Tibial nerve (tissue), 4 donors: Measurements from ENCODE around the gene TMEM185A. TPM values are rescaled to one million over a fixed set of nuclear protein-coding genes. Genes with fewer than 3 reads are reported as not detected.
A peak's percentile ranks its signal among the peaks of the same experiment; 100 is the strongest.
"Not testable (repeated sequence)": the region's sequence is repeated elsewhere in the genome, so short reads cannot be mapped to it uniquely, and the experiment has no call there.

Experiments
- DNase-seq, 2 donors: peaks; one replicate each; pipeline ENCODE4 v3.0.0-alpha.2; 2019; ENCODE audit warnings: low spot score in 2 of 2
- H3K27ac ChIP-seq, 4 donors: fragments of 200-600 bp; sonication (generic) in 3 of 4; one replicate each; pipeline ENCODE4 v1.5.1; 2017 to 2019; ENCODE audit warnings: mild to moderate bottlenecking in 1 of 4
- H3K27me3 ChIP-seq, 2 donors: fragments of 200-600 bp; sonication (generic) in 1 of 2; one replicate each; pipeline versions ENCODE4 v1.5.1 to v1.6.0; 2017 to 2019
- H3K36me3 ChIP-seq, 3 donors: fragments of 200-600 bp; sonication (generic); one replicate each; pipeline ENCODE4 v1.5.1; 2018 to 2019
- H3K4me1 ChIP-seq, 4 donors: fragments of 200-600 bp; sonication (generic) in 3 of 4; one replicate each; pipeline ENCODE4 v1.5.1; 2017 to 2019
- H3K4me3 ChIP-seq, 4 donors: fragments of 200-600 bp; sonication (generic) in 3 of 4; one replicate each; pipeline ENCODE4 v1.5.1; 2017 to 2019; ENCODE audit warnings: mild to moderate bottlenecking in 1 of 4, moderate library complexity in 1 of 4
- H3K9me3 ChIP-seq, 4 donors: fragments of 200-600 bp; sonication (generic) in 3 of 4; one replicate each; pipeline ENCODE4 v1.5.1; 2017 to 2019
- CTCF ChIP-seq, 5 experiments: fragments of 200-600 bp in 3 of 5; fragments of 450-650 bp in 2 of 5; sonication (generic) in 3 of 5; IDR thresholded peaks; one replicate each; pipeline ENCODE4 v1.5.1; 2016 to 2019; ENCODE audit warnings: antibody characterized with exemption in 5 of 5, mild to moderate bottlenecking in 3 of 5, moderate library complexity in 2 of 5
- EP300 ChIP-seq, 2 donors: sonication (generic); formaldehyde crosslinking; IDR thresholded peaks; one replicate each; pipeline ENCODE4 v1.6.1; 2017; ENCODE audit warnings: antibody characterized with exemption in 2 of 2, mild to moderate bottlenecking in 1 of 2
- POLR2A ChIP-seq, 2 donors: fragments of 450-650 bp; IDR thresholded peaks; one replicate each; pipeline ENCODE4 v1.6.1; 2017; ENCODE audit warnings: antibody characterized with exemption in 2 of 2, mild to moderate bottlenecking in 2 of 2, moderate library complexity in 2 of 2
- WGBS, 2 donors: methylation state at CpG; one replicate each; pipeline ENCODE4 v1.1.5; 2018; 5-methylcytosine and 5-hydroxymethylcytosine counted together
- total RNA-seq, 4 donors: library from RNA; depleted of rRNA; stranded (reverse); fragments of >200 nt; gene quantifications; one replicate each; pipeline ENCODE4 v1.1.0, GENCODE V29; 2016

Gene TMEM185A
- 10 to 100 TPM; 14.7 to 29.1 (median 21.5) TPM for total RNA-seq

GRCh38 chrX:149631234-149632165, at the start of gene TMEM185A:
Gene TMEM185A, minus strand, starts transcription at chrX:149631792. Its CDS starts 212 bp downstream, at chrX:149631580.
- TF ChIP-seq CTCF (IDR thresholded peaks at IDR 0.05) (no peak), EP300 (IDR thresholded peaks at IDR 0.05) (no peak), POLR2A (IDR thresholded peaks at IDR 0.05) (no peak)
- peak; percentile 23 to 37 for DNase-seq
- peak within 1 kb of the TSS in 3 of 4 donors; percentile 65 to 82 (median 70) for H3K27ac ChIP-seq
- peak within 1 kb of the TSS; percentile 53 to 86 (median 61) for H3K4me3 ChIP-seq
- H3K4me1 ChIP-seq = peaks cover 0 to 19% (median 0%) of the 10 kb centered on the region in 4 donors
- 3 to 43% methylated on average over 6 to 85 of the region's 102 CpGs for WGBS, 2 donors
- no peaks in the 10 kb centered on the region for H3K27me3 ChIP-seq
- no peaks in the 10 kb centered on the region for H3K36me3 ChIP-seq
- no peaks in the 10 kb centered on the region for H3K9me3 ChIP-seq

- Histone ChIP-seq H3K9me3 (no peaks in the 10 kb centered on the region), H3K27me3 (no peaks in the 10 kb centered on the region), H3K4me1 (no peaks in the 10 kb centered on the region), H3K4me3 (no peak overlapping the region), H3K27ac (no peak overlapping the region), H3K36me3 (no peaks in the 10 kb centered on the region)
- no peak for DNase-seq
- TF ChIP-seq POLR2A (IDR thresholded peaks at IDR 0.05) = no peak
- no peak for TF ChIP-seq CTCF (IDR thresholded peaks at IDR 0.05)
- no peak for TF ChIP-seq EP300 (IDR thresholded peaks at IDR 0.05)
- WGBS, 2 donors = 78 to 84% methylated on average over 2 of the region's 2 CpGs
Observed at GRCh38 chrX:149681182-149681581, 49.6 kb upstream of the TMEM185A start.

- not testable (repeated sequence) for H3K4me1 ChIP-seq, DNase-seq, H3K9me3 ChIP-seq, H3K27ac ChIP-seq, H3K27me3 ChIP-seq, H3K4me3 ChIP-seq, H3K36me3 ChIP-seq
- 76% methylated on average over 2 of the region's 4 CpGs; no CpG with 5 or more reads in 1 of the 2 donors for WGBS, 2 donors
Observed at GRCh38 chrX:149679164-149679678, 47.6 kb upstream of the TMEM185A start.

- not testable (repeated sequence) for DNase-seq, H3K9me3 ChIP-seq
- WGBS, 2 donors = 80 to 84% methylated on average over 4 of the region's 8 CpGs
Observed at GRCh38 chrX:149675554-149675953, 44.0 kb upstream of the TMEM185A start.

DNA sequence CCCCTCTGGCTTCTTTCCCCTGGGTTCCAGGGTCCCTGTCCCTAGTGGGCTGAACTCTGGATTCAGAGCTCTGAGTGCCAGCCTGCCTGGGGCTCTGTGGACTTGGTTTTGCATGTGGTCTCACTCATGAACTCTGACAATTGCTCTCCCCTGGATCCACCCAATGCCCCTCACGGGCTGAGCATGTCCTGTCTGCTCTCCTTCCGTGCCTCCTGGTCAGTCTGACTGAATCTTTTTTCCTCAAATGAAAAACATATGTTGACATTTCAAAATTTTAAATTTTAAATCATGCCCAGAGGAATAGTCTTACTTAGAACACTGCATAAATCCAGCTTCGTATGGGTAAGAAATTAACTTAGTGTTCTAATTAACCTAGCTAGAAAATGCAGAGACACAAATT, 43.5 kb upstream of the TMEM185A start:
- H3K4me3 ChIP-seq, H3K36me3 ChIP-seq, H3K4me1 ChIP-seq, H3K27me3 ChIP-seq, H3K27ac ChIP-seq, H3K9me3 ChIP-seq, DNase-seq: not testable (repeated sequence)
- no CpG with 5 or more reads among the region's 3 CpGs for WGBS, 2 donors

More at GRCh38 chrX:149675554-149675953, 44.0 kb upstream of the TMEM185A start:
- not testable (repeated sequence) for H3K36me3 ChIP-seq, H3K4me3 ChIP-seq, H3K4me1 ChIP-seq, H3K27me3 ChIP-seq, H3K27ac ChIP-seq

DNA sequence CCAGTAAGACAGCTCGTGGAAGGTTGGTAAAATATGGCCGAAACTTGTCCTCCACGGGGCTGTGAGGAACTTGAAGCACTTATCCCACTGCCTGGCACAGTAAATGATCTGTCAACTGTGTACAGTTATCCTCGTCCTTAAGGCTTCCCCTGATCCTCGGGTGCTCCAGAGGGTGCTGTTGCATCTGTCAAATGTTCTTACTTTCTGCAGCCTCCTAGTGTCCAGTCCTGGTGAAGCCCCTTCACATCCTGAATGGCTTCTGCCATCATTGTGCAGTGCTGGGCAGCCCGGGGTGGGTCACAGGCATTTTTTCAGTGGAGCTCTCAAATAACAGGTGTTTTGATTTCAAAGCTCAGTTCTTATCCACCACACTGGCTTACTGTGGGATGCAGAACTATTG, 29.0 kb upstream of the TMEM185A start:
- not testable (repeated sequence) for H3K4me3 ChIP-seq, H3K27me3 ChIP-seq, H3K36me3 ChIP-seq, H3K9me3 ChIP-seq, H3K27ac ChIP-seq, H3K4me1 ChIP-seq, DNase-seq
- no CpG with 5 or more reads among the region's 6 CpGs for WGBS, 2 donors

DNA sequence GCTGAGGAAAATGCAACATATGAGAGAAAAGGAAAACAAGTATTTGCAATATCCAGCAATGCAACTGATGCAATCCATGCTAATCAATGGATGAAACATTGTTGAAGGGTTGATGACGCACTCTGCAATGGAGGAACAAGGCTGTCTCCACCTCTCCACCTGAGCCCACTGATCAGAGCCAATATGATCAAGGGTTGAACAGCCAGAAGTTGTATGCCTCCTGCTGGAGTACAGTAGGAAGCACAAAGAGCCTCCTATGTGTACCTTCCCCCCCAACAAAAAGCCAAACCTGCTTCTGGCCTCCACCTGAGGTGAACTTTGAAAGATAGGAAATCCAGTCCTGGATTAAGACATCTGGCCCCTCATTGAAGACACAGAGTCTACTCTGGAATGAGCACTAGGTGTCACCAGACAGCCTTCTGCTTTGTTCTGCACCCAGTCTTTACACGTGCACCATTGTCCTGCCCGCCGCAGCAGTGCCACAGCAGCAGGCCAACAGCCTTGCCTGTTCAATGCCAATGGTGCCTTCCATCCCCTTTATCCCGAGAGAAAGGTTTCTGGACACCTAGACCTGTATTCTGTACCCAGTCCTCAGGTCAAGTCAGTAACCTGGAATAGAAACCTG, 24.8 kb upstream of the TMEM185A start:
- WGBS, 2 donors = no CpG with 5 or more reads among the region's 5 CpGs
- not testable (repeated sequence) for DNase-seq, H3K36me3 ChIP-seq, H3K27me3 ChIP-seq, H3K4me3 ChIP-seq, H3K9me3 ChIP-seq, H3K27ac ChIP-seq, H3K4me1 ChIP-seq
